SK-N-SH (cell line): ENCODE data around the gene MRPS2. TPM values are rescaled to one million over a fixed set of nuclear protein-coding genes. Genes with fewer than 3 reads are reported as not detected.

Experiments used
- CTCF ChIA-PET: fragments of 300-600, 350-600 bp; formaldehyde crosslinking; extraction: SDS; loops from one replicate; lab custom pipeline; 2021; lab: Yijun Ruan, JAX
- POLR2A ChIA-PET: fragments of 350-600 bp; sonication (Branson Sonifier 250); formaldehyde crosslinking; extraction: SDS; loops from one replicate; lab custom pipeline; 2020; ENCODE audit warnings: antibody characterized with exemption, inconsistent platforms; lab: Yijun Ruan, JAX
- DNase-seq: peaks from one replicate; pipeline ENCODE4 v3.0.0; 2012
- H2AFZ ChIP-seq: fragments of 200-600 bp; sonication (generic); 2 replicates; pipeline ENCODE4 v1.8.1; 2016; ENCODE audit warnings: antibody characterized with exemption, mild to moderate bottlenecking, low read depth
- H3F3A ChIP-seq: fragments of 200-600 bp; sonication (generic); replicated peaks from 2 replicates; pipeline ENCODE3; 2016; ENCODE audit warnings: antibody characterized with exemption, mild to moderate bottlenecking; ENCODE audit not compliant: insufficient read depth
- H3K27ac ChIP-seq, 2 experiments: fragments of 200-500 bp in 1 of 2; fragments of 200-600 bp in 1 of 2; sonication (Bioruptor generic) in 1 of 2; sonication (generic), shearing (Covaris generic) in 1 of 2; 2 replicates each; pipeline versions ENCODE4 v1.5.1 to v1.6.1; 2014 to 2016; ENCODE audit warnings: low read depth in 2 of 2, inconsistent platforms in 1 of 2, low read length in 1 of 2, mild to moderate bottlenecking in 1 of 2, mixed read lengths in 1 of 2
- H3K27me3 ChIP-seq: fragments of 200-600 bp; sonication (generic), shearing (Covaris generic); 2 replicates; pipeline ENCODE4 v1.6.1; 2016; ENCODE audit warnings: mixed run types; ENCODE audit not compliant: insufficient read depth
- H3K36me3 ChIP-seq, 2 experiments: fragments of 200-500 bp in 1 of 2; fragments of 200-600 bp in 1 of 2; sonication (Bioruptor generic) in 1 of 2; sonication (generic) in 1 of 2; replicated peaks in 1 of 2; 2 replicates each; pipeline versions ENCODE3 to v1.5.1; 2014 to 2016; ENCODE audit warnings: low read length in 1 of 2, mild to moderate bottlenecking in 1 of 2; ENCODE audit not compliant: insufficient read depth in 2 of 2, control insufficient read depth in 1 of 2
- H3K4me1 ChIP-seq, 2 experiments: fragments of 200-500 bp in 1 of 2; fragments of 200-600 bp in 1 of 2; sonication (Bioruptor generic) in 1 of 2; sonication (generic), shearing (Covaris generic) in 1 of 2; 2 replicates each; pipeline versions ENCODE4 v1.5.1 to v1.6.1; 2014 to 2016; ENCODE audit warnings: low read depth in 1 of 2, low read length in 1 of 2, mixed run types in 1 of 2; ENCODE audit not compliant: insufficient read depth in 2 of 2, control insufficient read depth in 1 of 2
- H3K4me2 ChIP-seq: fragments of 200-600 bp; sonication (generic), shearing (Covaris generic); 2 replicates; pipeline ENCODE4 v1.6.1; 2017; ENCODE audit warnings: mixed run types
- H3K4me3 ChIP-seq, 2 experiments: fragments of 200-500 bp in 1 of 2; fragments of 200-600 bp in 1 of 2; sonication (Bioruptor generic) in 1 of 2; sonication (generic), shearing (Covaris generic) in 1 of 2; 2 replicates each; pipeline versions ENCODE4 v1.5.1 to v1.8.1; 2014 to 2016; ENCODE audit warnings: low read depth in 2 of 2, inconsistent platforms in 1 of 2, low read length in 1 of 2, mild to moderate bottlenecking in 1 of 2, mixed read lengths in 1 of 2, moderate library complexity in 1 of 2
- H3K79me2 ChIP-seq: fragments of 200-600 bp; sonication (generic); 2 replicates; pipeline ENCODE4 v1.8.1; 2017; ENCODE audit warnings: mild to moderate bottlenecking; ENCODE audit not compliant: insufficient read depth
- H3K9ac ChIP-seq: fragments of 200-600 bp; sonication (generic); 2 replicates; pipeline ENCODE4 v1.6.1; 2017; ENCODE audit warnings: mixed run types
- H3K9me2 ChIP-seq: fragments of 200-600 bp; sonication (generic); 2 replicates; pipeline ENCODE4 v1.6.1; 2017; ENCODE audit warnings: mixed run types
- H3K9me3 ChIP-seq: fragments of 200-600 bp; sonication (generic); 2 replicates; pipeline ENCODE4 v1.6.1; 2017; ENCODE audit warnings: mixed run types, mild to moderate bottlenecking, moderate library complexity
- H4K20me1 ChIP-seq: fragments of 200-600 bp; sonication (generic); 2 replicates; pipeline ENCODE4 v1.6.1; 2017; ENCODE audit warnings: mild to moderate bottlenecking, mixed run types; ENCODE audit not compliant: insufficient read depth
- CHD2 ChIP-seq: fragments of 150-350 bp; IDR thresholded peaks from 2 replicates; pipeline ENCODE4 v1.6.1; 2018; ENCODE audit warnings: low read length; ENCODE audit not compliant: partially characterized antibody
- EP300 ChIP-seq, 2 experiments: IDR thresholded peaks; 2 replicates each; pipeline versions ENCODE4 v1.4.0 to v1.6.1; 2012; ENCODE audit warnings: borderline replicate concordance in 1 of 2, low read depth in 1 of 2, low read length in 1 of 2
- FOSL2 ChIP-seq: IDR thresholded peaks from 2 replicates; pipeline ENCODE4 v1.4.0; 2012; ENCODE audit warnings: low read depth, mild to moderate bottlenecking, moderate library complexity, borderline replicate concordance
- GABPA ChIP-seq: IDR thresholded peaks from 2 replicates; pipeline ENCODE4 v1.4.0; 2012; ENCODE audit warnings: low read depth, mild to moderate bottlenecking
- IRF3 ChIP-seq: fragments of 150-350 bp; IDR thresholded peaks from 2 replicates; pipeline ENCODE4 v1.6.1; 2016; ENCODE audit warnings: mild to moderate bottlenecking, low read depth, low read length
- JUND ChIP-seq: IDR thresholded peaks from 2 replicates; pipeline ENCODE4 v1.4.0; 2012
- MAX ChIP-seq: IDR thresholded peaks from 2 replicates; pipeline ENCODE4 v1.4.0; 2012; ENCODE audit warnings: low read depth
- MEF2A ChIP-seq: IDR thresholded peaks from 2 replicates; pipeline ENCODE4 v1.4.0; 2012; ENCODE audit warnings: low read depth, borderline replicate concordance
- MXI1 ChIP-seq: IDR thresholded peaks from 2 replicates; pipeline ENCODE4 v1.6.1; 2012; ENCODE audit warnings: mild to moderate bottlenecking, low read depth, low read length, improper control_type of control experiment
- NRF1 ChIP-seq: IDR thresholded peaks from 2 replicates; pipeline ENCODE4 v1.6.1; 2012; ENCODE audit warnings: low read depth, mild to moderate bottlenecking, low read length
- POLR2AphosphoS5 ChIP-seq: IDR thresholded peaks from 2 replicates; pipeline ENCODE4 v1.6.1; 2012; ENCODE audit warnings: low read depth, low read length
- RAD21 ChIP-seq: IDR thresholded peaks from 2 replicates; pipeline ENCODE4 v1.6.1; 2012; ENCODE audit warnings: mild to moderate bottlenecking, low read length
- RCOR1 ChIP-seq: fragments of 150-350 bp; IDR thresholded peaks from 2 replicates; pipeline ENCODE4 v1.6.1; 2017; ENCODE audit warnings: antibody characterized with exemption, low read length
- RXRA ChIP-seq: IDR thresholded peaks from 2 replicates; pipeline ENCODE4 v1.4.0; 2012; ENCODE audit warnings: low read depth, mild to moderate bottlenecking, borderline replicate concordance
- SMC3 ChIP-seq: IDR thresholded peaks from 2 replicates; pipeline ENCODE4 v1.6.1; 2012; ENCODE audit warnings: low read depth, low read length, improper control_type of control experiment
- TAF1 ChIP-seq: IDR thresholded peaks from 2 replicates; pipeline ENCODE4 v1.6.1; 2012; ENCODE audit warnings: low read depth, mild to moderate bottlenecking, low read length, moderate library complexity, borderline replicate concordance
- TCF12 ChIP-seq: IDR thresholded peaks from 2 replicates; pipeline ENCODE4 v1.4.0; 2012
- USF1 ChIP-seq: IDR thresholded peaks from 2 replicates; pipeline ENCODE4 v1.4.0; 2012; ENCODE audit warnings: low read depth, borderline replicate concordance
- USF2 ChIP-seq: fragments of 150-350 bp; IDR thresholded peaks from 2 replicates; pipeline ENCODE4 v1.6.1; 2017; ENCODE audit warnings: antibody characterized with exemption, low read length, low read depth, borderline replicate concordance
- YY1 ChIP-seq: IDR thresholded peaks from 2 replicates; pipeline ENCODE4 v1.4.0; 2012; ENCODE audit warnings: low read depth, mild to moderate bottlenecking
- WGBS: methylation state at CpG from one replicate; pipeline ENCODE4 v1.1.6; 2017; ENCODE audit warnings: low lambda C conversion rate; 5-methylcytosine and 5-hydroxymethylcytosine counted together
- polyA plus RNA-seq, 3 experiments: library from polyadenylated mRNA; depleted of rRNA; stranded (reverse); fragments of >200 nt; gene quantifications; 2 replicates each; pipeline ENCODE4 v1.2.3, GENCODE V29; 2012

MRPS2 gene
- polyA plus RNA-seq, 1 of the 3 experiments (the other 2 are of a cell fraction): 113 TPM

GRCh38 chr9:135502873-135503321, 2.4 kb downstream of the MRPS2 start:
- Histone ChIP-seq H3K4me2 (no peak overlapping the region), H3K9me3 (no peaks in the 10 kb centered on the region), H3K36me3 (peaks cover 3 to 33% of the 10 kb centered on the region in 2 experiments), H3K4me3 (no peak overlapping the region), H3K9ac (no peak overlapping the region), H3K4me1 (peaks cover 6 to 19% of the 10 kb centered on the region in 2 experiments; a peak in 3 of 4 replicates), H3K79me2 (peaks cover 19% of the 10 kb centered on the region), H4K20me1 (peaks cover 22% of the 10 kb centered on the region), H3K27me3 (no peaks in the 10 kb centered on the region), H3F3A (no peaks in the 10 kb centered on the region), H2AFZ (no peak overlapping the region), H3K9me2 (no peaks in the 10 kb centered on the region)
- ChIA-PET POLR2A (no interaction called here), CTCF (no interaction called here)
- 94% methylated on average over 14 of the region's 16 CpGs for WGBS
- TF ChIP-seq RAD21 (no peak), YY1 (no peak), JUND (no peak), EP300 (IDR thresholded peaks at IDR 0.05; ENCODE audit: borderline replicate concordance in 1 of 2, low read depth in 1 of 2, low read length in 1 of 2) (no peak), SMC3 (no peak), TAF1 (no peak), NRF1 (no peak), MXI1 (no peak), USF2 (no peak), GABPA (no peak), RXRA (no peak), MEF2A (no peak)
- TF ChIP-seq, all 33 proteins: peak for 0
- H3K27ac ChIP-seq: no peak overlapping the region
- no peak for DNase-seq

GRCh38 chr9:135503371-135504261, 3.1 kb downstream of the MRPS2 start:
- Histone ChIP-seq H3K4me1 (peaks cover 6 to 19% of the 10 kb centered on the region in 2 experiments; a peak in 3 of 4 replicates), H3K79me2 (peaks cover 19% of the 10 kb centered on the region), H3K9me2 (no peaks in the 10 kb centered on the region), H3K4me2 (no peak overlapping the region), H3K27ac (no peak overlapping the region; a peak in 1 of 4 replicates), H3F3A (no peaks in the 10 kb centered on the region), H2AFZ (no peak overlapping the region), H3K4me3 (no peak overlapping the region), H3K9ac (no peak overlapping the region), H4K20me1 (peaks cover 22% of the 10 kb centered on the region), H3K36me3 (peaks cover 3 to 33% of the 10 kb centered on the region in 2 experiments), H3K9me3 (no peaks in the 10 kb centered on the region), H3K27me3 (no peaks in the 10 kb centered on the region)
- WGBS: 94% methylated on average over 28 of the region's 41 CpGs
- TF ChIP-seq POLR2AphosphoS5 (no peak), IRF3 (no peak), RAD21 (no peak), MAX (no peak), MEF2A (no peak), USF1 (no peak), RCOR1 (no peak), TCF12 (no peak), FOSL2 (no peak), CHD2 (no peak), MXI1 (no peak)
- DNase-seq: no peak
- POLR2A ChIA-PET: interaction anchor here (2.3 kb wide), 1 partner anchor 23 kb away, joined by 8 read pairs; no protein-coding TSS in a partner anchor
- CTCF ChIA-PET: interaction anchor here (0.6 to 2.4 kb wide), 18 partner anchors 9 to 134 kb away, joined by 3 to 23 read pairs (median 5); no protein-coding TSS in a partner anchor
